ENCODE measurements around the gene ANKRD17. TPM values are rescaled to one million over a fixed set of nuclear protein-coding genes. Genes with fewer than 3 reads are reported as not detected.

ANKRD17 gene
- total RNA-seq, 1 experiment from 2014 or later: 62.1 TPM

DNA sequence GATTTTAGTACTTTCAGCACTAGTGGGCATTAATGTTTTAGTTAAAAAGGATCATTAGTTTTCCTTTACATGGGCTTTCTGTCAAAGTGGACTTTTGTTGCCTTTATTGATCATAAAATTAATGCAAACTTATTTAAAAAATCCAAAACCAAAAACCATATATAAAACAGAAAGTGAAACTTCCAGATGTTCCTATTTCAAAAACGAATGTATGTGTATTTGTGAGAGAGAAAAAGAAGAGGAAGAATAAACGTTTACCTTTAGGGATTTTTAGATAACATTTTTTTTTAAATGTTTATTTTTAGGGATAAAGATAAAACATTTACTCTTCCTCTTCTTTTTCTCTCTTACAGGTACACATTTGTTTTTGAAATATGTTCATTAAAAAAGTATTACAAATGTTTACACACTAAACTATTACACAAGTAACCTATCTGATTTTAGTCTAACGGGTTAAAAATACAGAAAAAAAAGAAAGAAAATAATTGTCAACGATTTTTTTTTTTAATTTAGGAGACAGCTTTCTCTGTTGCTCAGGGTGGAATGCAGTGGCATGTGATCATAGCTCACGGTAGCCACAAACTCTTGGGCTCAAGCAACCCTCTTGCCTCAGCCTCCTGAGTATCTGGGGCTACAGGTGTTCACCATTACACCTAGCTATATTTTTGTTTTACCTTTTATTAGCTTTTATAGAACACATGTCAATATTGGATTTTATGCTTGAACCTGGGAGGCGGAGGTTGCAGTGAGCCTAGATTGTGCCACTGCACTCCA is 172.3 kb downstream of the ANKRD17 start:
- Histone ChIP-seq H3K9me3 (ENCODE audit: control insufficient read depth in 1 of 2, insufficient read depth in 1 of 2, low read depth in 1 of 2, low read length in 2 of 2) (no peaks in the 10 kb centered on the region), H3K4me2 (ENCODE audit: low read length) (no peak overlapping the region), H3K36me3 (ENCODE audit: control insufficient read depth in 1 of 2, insufficient read depth in 2 of 2, low read length in 2 of 2) (peaks cover 8 to 27% of the 10 kb centered on the region in 2 experiments; a peak in 3 of 4 replicates), H3K9me2 (ENCODE audit: insufficient read depth) (no peaks in the 10 kb centered on the region), H4K20me1 (ENCODE audit: insufficient read depth) (peaks cover 5% of the 10 kb centered on the region; the same call in 1 of the 2 replicates), H3K27ac (ENCODE audit: low read depth, low read length) (no peak overlapping the region), H3K79me2 (ENCODE audit: insufficient read depth, low read length) (peaks cover 66% of the 10 kb centered on the region), H3K4me1 (ENCODE audit: control insufficient read depth in 1 of 2, insufficient read depth in 2 of 2, low read length in 2 of 2) (no peaks in the 10 kb centered on the region), H2AFZ (ENCODE audit: low read depth, low read length, poor library complexity, severe bottlenecking) (no peak overlapping the region), H3K27me3 (ENCODE audit: insufficient read depth, low read length) (no peaks in the 10 kb centered on the region), H3K4me3 (replicated peaks in 1 of 2; ENCODE audit: low read depth in 1 of 2, low read length in 2 of 2) (no peak overlapping the region), H3K9ac (ENCODE audit: low read length) (no peak overlapping the region)
- RAD21 ChIA-PET (ENCODE audit: low non-redundant PET in 1 of 2, low total read pairs in 2 of 2, uncharacterized antibody in 2 of 2, unreplicated experiment in 2 of 2): no interaction called here
- CTCF ChIA-PET: no interaction called here
- DNase-seq (ENCODE audit: low read depth, low spot score) (no peak), ATAC-seq (no peak)
- POLR2A ChIA-PET: no interaction called here
- no TSS peak for BruUV-seq (replicated peaks)
- intact Hi-C loops (cut with micrococcal nuclease): no loop called here
- TF ChIP-seq ZFX (IDR thresholded peaks at IDR 0.05) (no peak), RAD21 (IDR thresholded peaks at IDR 0.05; ENCODE audit: low read depth) (no peak), SRF (IDR thresholded peaks at IDR 0.05; ENCODE audit: low read depth) (no peak), TCF7L2 (IDR thresholded peaks at IDR 0.05; ENCODE audit: borderline replicate concordance, extremely low read depth, insufficient read depth, insufficient read length) (no peak), EZH2 (IDR thresholded peaks at IDR 0.05) (no peak), POLR2A (IDR thresholded peaks at IDR 0.05; ENCODE audit: borderline replicate concordance, extremely low read depth, insufficient read depth, insufficient read length) (no peak)

DNA sequence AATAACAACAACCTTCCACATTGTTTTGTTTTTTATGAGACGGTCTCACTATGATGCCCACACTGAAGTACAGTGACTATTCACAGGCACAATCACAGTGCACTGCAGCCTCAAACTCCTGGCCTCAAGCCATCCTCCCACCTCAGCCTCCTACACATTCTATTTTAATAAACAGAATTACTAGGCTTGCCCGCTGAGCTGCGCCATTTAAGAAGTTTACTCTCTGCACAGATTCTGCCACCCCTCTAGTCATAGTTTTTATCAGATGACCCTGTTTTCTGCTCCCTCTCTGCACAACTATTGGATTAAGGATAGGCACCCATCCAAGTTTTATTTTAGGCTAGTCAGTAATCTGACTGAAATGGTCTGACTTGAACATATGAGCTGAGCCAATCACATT is 177.8 kb downstream of the ANKRD17 start:
- Histone ChIP-seq H3K4me3 (replicated peaks in 1 of 2; ENCODE audit: low read depth in 1 of 2, low read length in 2 of 2) (no peak overlapping the region), H3K9me2 (ENCODE audit: insufficient read depth) (no peaks in the 10 kb centered on the region), H2AFZ (ENCODE audit: low read depth, low read length, poor library complexity, severe bottlenecking) (no peak overlapping the region), H3K9ac (ENCODE audit: low read length) (no peak overlapping the region), H4K20me1 (ENCODE audit: insufficient read depth) (no peaks in the 10 kb centered on the region; the same call in 1 of the 2 replicates), H3K27me3 (ENCODE audit: insufficient read depth, low read length) (no peaks in the 10 kb centered on the region), H3K79me2 (ENCODE audit: insufficient read depth, low read length) (peaks cover 40% of the 10 kb centered on the region), H3K4me2 (ENCODE audit: low read length) (no peak overlapping the region), H3K9me3 (ENCODE audit: control insufficient read depth in 1 of 2, insufficient read depth in 1 of 2, low read depth in 1 of 2, low read length in 2 of 2) (no peaks in the 10 kb centered on the region), H3K4me1 (ENCODE audit: control insufficient read depth in 1 of 2, insufficient read depth in 2 of 2, low read length in 2 of 2) (peaks cover 0 to 6% of the 10 kb centered on the region in 2 experiments; a peak in 1 of 4 replicates), H3K36me3 (ENCODE audit: control insufficient read depth in 1 of 2, insufficient read depth in 2 of 2, low read length in 2 of 2) (peaks cover 14 to 35% of the 10 kb centered on the region in 2 experiments; a peak in 3 of 4 replicates), H3K27ac (ENCODE audit: low read depth, low read length) (no peak overlapping the region)
- CTCF ChIA-PET: no interaction called here
- DNase-seq (ENCODE audit: low read depth, low spot score) (no peak), ATAC-seq (no peak)
- BruUV-seq (replicated peaks): no TSS peak
- intact Hi-C loops (cut with micrococcal nuclease): no loop called here
- no peak for TF ChIP-seq EZH2 (IDR thresholded peaks at IDR 0.05)
- RAD21 ChIA-PET (ENCODE audit: low non-redundant PET in 1 of 2, low total read pairs in 2 of 2, uncharacterized antibody in 2 of 2, unreplicated experiment in 2 of 2): no interaction called here
- POLR2A ChIA-PET: no interaction called here
